ENCODE results near the gene GRID2.

DNA sequence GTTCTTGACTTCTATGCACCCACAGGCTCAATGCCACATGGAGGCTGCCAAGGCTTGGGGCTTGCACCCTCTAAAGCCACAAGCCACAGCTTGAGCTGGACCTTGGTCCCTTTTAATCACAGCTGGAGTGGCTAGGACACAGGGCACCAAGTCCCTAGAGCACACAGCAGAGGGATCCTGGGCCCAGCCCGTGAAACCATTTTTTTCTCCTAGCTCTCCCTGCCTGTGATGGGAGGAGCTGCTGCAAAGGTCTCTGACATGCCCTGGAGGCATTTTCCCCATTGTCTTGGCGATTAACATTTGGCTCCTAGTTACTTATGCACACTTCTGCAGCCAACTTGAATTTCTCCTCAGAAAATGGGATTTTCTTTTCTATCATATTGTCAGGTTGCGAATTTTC, 410.9 kb downstream of the GRID2 start:
- TF ChIP-seq POLR2A (IDR thresholded peaks at IDR 0.05; ENCODE audit: low read length) (no peak), GATA1 (IDR thresholded peaks at IDR 0.05; ENCODE audit: low read depth, low read length) (no peak)

All from erythroblast (primary cell).